Fibroblast of lung (primary cell): Measurements from ENCODE around the gene TXNDC8. TPM values are rescaled to one million over a fixed set of nuclear protein-coding genes. Genes with fewer than 3 reads are reported as not detected.

Experiments used
- DNase-seq, 2 donors: peaks; one replicate each; pipeline versions ENCODE4 v3.0.0 to v3.0.0-alpha.2; 2010; ENCODE audit warnings: low read depth in 2 of 2
- H2AFZ ChIP-seq: 2 replicates; pipeline ENCODE4 v1.5.1; 2012; ENCODE audit warnings: low read length, control low read depth, inconsistent platforms
- H3K27ac ChIP-seq: 2 replicates; pipeline ENCODE4 v1.5.1; 2011; ENCODE audit warnings: low read length, control low read depth; ENCODE audit not compliant: insufficient read depth
- H3K27me3 ChIP-seq: 2 replicates; pipeline ENCODE4 v1.5.1; 2011; ENCODE audit warnings: mild to moderate bottlenecking, low read length; ENCODE audit not compliant: control insufficient read depth, insufficient read depth
- H3K36me3 ChIP-seq: 2 replicates; pipeline ENCODE4 v1.5.1; 2011; ENCODE audit warnings: low read length; ENCODE audit not compliant: control insufficient read depth, insufficient read depth
- H3K4me1 ChIP-seq: 2 replicates; pipeline ENCODE4 v1.5.1; 2011; ENCODE audit warnings: low read length; ENCODE audit not compliant: control insufficient read depth, insufficient read depth; ENCODE audit errors: extremely low read depth
- H3K4me2 ChIP-seq: 2 replicates; pipeline ENCODE4 v1.5.1; 2011; ENCODE audit warnings: low read length, control low read depth; ENCODE audit not compliant: insufficient read depth; ENCODE audit errors: extremely low read depth
- H3K4me3 ChIP-seq, 4 experiments: fragments of 200-600 bp in 1 of 4; sonication (generic) in 1 of 4; replicated peaks in 1 of 4; 2 replicates each; pipeline ENCODE4 v1.5.1; 2011 to 2016; ENCODE audit warnings: low read length in 4 of 4, low read depth in 3 of 4, mild to moderate bottlenecking in 3 of 4, control low read depth in 2 of 4, inconsistent platforms in 1 of 4, mixed read lengths in 1 of 4; ENCODE audit not compliant: insufficient read depth in 1 of 4; ENCODE audit errors: control extremely low read depth in 1 of 4
- H3K79me2 ChIP-seq: 2 replicates; pipeline ENCODE4 v1.5.1; 2012; ENCODE audit warnings: mild to moderate bottlenecking, low read length, inconsistent platforms; ENCODE audit not compliant: control insufficient read depth, insufficient read depth
- H3K9ac ChIP-seq: 2 replicates; pipeline ENCODE4 v1.5.1; 2011; ENCODE audit warnings: mild to moderate bottlenecking, low read length, control low read depth; ENCODE audit not compliant: insufficient read depth
- H3K9me3 ChIP-seq: 2 replicates; pipeline ENCODE4 v1.5.1; 2012; ENCODE audit warnings: low read depth, low read length; ENCODE audit not compliant: control insufficient read depth, insufficient read depth
- H4K20me1 ChIP-seq: 2 replicates; pipeline ENCODE4 v1.5.1; 2011; ENCODE audit warnings: low read length; ENCODE audit not compliant: control insufficient read depth, insufficient read depth; ENCODE audit errors: extremely low read depth
- EZH2 ChIP-seq: IDR thresholded peaks from 2 replicates; pipeline ENCODE4 v1.5.1; 2012; ENCODE audit warnings: low read length, control low read depth, mild to moderate bottlenecking; ENCODE audit errors: missing control alignments
- polyA plus RNA-seq, 2 donors: library from polyadenylated mRNA; depleted of rRNA in 1 of 2; stranded (reverse) in 1 of 2; unstranded in 1 of 2; fragments of >200 nt; gene quantifications; 2 replicates each; pipeline ENCODE4 v1.2.1, GENCODE V29; 2011 to 2012; ENCODE audit warnings: missing spikeins in 1 of 2
- total RNA-seq: library from RNA; depleted of rRNA; stranded (reverse); fragments of >200 nt; gene quantifications from 2 replicates; pipeline ENCODE4 v1.2.1, GENCODE V29; 2014
- TF ChIP-seq, protein P1 (sequence below), 2 donors: IDR thresholded peaks in 1 of 2; conservative IDR thresholded peaks in 1 of 2; 1 replicate in 1 of 2; 2 replicates in 1 of 2; pipeline ENCODE4 v1.5.1; 2011 to 2012; ENCODE audit warnings: low read length in 2 of 2, control low read depth in 1 of 2, inconsistent platforms in 1 of 2, low read depth in 1 of 2, mild to moderate bottlenecking in 1 of 2

The TXNDC8 gene
- total and polyA plus RNA-seq, 2 donors (not counting 1 experiment from before 2014, with no cell fraction given): not detected

DNA sequence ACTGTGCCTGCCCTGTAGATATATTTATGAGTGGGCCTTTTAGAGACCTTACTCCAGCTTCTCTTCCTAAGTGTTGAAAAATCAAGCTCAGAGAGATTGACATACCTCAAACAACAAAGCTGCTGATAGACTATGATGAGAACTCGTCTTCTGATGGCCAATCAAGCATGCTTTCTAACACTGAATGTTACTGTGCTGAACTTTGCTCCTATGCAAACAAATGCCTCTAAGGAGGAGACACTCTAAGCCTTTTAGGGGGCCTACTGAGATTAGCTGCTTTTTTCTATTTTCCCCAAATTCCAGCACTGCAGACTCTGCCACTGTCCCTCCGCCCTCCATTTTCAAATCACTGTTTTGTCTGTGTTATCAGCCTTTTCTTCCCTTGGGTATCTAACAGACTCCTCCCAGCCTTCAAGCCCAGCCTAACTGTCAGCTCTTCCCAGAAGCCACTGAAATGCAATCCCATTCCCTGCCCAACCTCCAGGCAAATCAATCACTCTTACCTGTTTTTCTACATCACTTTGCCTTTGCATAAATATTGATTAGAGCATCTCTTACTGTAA lies 39.5 kb downstream of the TXNDC8 start:
- Histone ChIP-seq H3K4me2 (no peak overlapping the region), H4K20me1 (no peaks in the 10 kb centered on the region), H3K9ac (no peak overlapping the region), H3K9me3 (no peaks in the 10 kb centered on the region), H3K4me3 (no peak overlapping the region), H3K36me3 (no peaks in the 10 kb centered on the region), H3K27ac (no peak overlapping the region), H2AFZ (no peak overlapping the region), H3K4me1 (no peaks in the 10 kb centered on the region), H3K27me3 (peaks cover 3% of the 10 kb centered on the region), H3K79me2 (no peaks in the 10 kb centered on the region)
- no peak for DNase-seq
- TF ChIP-seq, protein P1, sequence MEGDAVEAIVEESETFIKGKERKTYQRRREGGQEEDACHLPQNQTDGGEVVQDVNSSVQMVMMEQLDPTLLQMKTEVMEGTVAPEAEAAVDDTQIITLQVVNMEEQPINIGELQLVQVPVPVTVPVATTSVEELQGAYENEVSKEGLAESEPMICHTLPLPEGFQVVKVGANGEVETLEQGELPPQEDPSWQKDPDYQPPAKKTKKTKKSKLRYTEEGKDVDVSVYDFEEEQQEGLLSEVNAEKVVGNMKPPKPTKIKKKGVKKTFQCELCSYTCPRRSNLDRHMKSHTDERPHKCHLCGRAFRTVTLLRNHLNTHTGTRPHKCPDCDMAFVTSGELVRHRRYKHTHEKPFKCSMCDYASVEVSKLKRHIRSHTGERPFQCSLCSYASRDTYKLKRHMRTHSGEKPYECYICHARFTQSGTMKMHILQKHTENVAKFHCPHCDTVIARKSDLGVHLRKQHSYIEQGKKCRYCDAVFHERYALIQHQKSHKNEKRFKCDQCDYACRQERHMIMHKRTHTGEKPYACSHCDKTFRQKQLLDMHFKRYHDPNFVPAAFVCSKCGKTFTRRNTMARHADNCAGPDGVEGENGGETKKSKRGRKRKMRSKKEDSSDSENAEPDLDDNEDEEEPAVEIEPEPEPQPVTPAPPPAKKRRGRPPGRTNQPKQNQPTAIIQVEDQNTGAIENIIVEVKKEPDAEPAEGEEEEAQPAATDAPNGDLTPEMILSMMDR (conservative IDR thresholded peaks at IDR 0.05 in 1 of 2, IDR thresholded peaks at IDR 0.05 in 1 of 2; ENCODE audit: low read depth in 1 of 2, low read length in 2 of 2): no peak
- no peak for TF ChIP-seq EZH2

DNA sequence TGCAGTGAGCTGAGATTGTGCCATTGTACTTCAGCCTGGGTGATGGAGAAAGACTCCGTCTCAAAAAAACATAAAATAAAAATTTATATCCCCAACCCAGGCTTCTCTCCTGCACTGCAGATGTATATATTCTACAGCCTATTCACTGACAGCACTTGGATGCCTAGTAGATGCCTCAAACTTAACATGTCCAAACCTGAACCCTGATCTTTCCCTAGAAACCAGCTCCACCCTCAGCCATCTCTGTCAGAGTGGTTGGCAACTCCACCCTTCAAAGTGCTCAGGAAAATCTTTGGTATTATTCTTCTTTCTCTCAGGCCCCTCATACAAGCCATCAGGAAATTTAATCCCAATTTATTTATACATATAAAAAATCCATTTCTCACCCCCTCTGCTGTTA lies 44.4 kb downstream of the TXNDC8 start:
- no peaks in the 10 kb centered on the region for H3K79me2 ChIP-seq
- no peaks in the 10 kb centered on the region for H4K20me1 ChIP-seq
- TF ChIP-seq, protein P1 (conservative IDR thresholded peaks at IDR 0.05 in 1 of 2, IDR thresholded peaks at IDR 0.05 in 1 of 2; ENCODE audit: low read depth in 1 of 2, low read length in 2 of 2): no peak
- no peak for TF ChIP-seq EZH2
- DNase-seq: no peak
- H3K4me3 ChIP-seq: no peak overlapping the region
- no peaks in the 10 kb centered on the region for H3K36me3 ChIP-seq
- no peaks in the 10 kb centered on the region for H3K4me1 ChIP-seq
- no peak overlapping the region for H2AFZ ChIP-seq
- H3K9ac ChIP-seq: no peak overlapping the region
- peaks cover 3% of the 10 kb centered on the region for H3K27me3 ChIP-seq
- no peak overlapping the region for H3K4me2 ChIP-seq
- no peak overlapping the region for H3K27ac ChIP-seq
- no peaks in the 10 kb centered on the region for H3K9me3 ChIP-seq

DNA sequence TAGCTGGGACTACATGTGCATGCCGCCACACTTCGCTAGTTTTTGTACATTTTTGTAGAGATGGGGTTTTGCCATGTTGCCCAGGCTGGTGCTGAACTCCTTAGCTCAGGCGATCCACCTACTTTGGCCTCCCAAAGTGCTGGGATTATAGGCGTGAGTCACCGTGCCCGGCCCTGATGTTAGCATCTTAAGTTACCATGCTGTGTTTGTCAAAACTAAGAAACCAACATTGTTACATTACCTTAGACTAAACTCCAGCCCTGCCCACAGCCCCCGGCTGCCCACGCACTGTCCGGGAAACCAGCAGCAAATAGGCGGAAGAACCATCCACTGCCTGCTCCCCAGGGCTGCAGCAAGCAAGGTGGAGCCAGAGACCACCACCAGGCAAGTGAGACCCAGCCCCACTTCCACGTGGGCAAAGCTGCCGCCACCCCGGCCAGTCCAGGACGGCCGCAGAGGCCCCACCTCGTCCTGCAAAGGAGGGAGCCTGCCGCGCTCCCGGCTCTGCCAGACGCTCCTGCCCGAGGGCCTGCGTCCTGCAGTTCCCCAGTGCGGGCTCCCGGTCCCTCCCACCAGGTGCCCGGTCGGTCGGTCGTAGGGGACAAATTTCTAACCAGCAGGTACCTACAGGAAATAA lies 45.6 kb downstream of the TXNDC8 start:
- no peak for DNase-seq
- H3K4me1 ChIP-seq: no peaks in the 10 kb centered on the region
- no peak overlapping the region for H2AFZ ChIP-seq
- no peaks in the 10 kb centered on the region for H4K20me1 ChIP-seq
- H3K9ac ChIP-seq: no peak overlapping the region
- H3K27me3 ChIP-seq: peaks cover 3% of the 10 kb centered on the region
- no peak overlapping the region for H3K4me3 ChIP-seq
- no peaks in the 10 kb centered on the region for H3K9me3 ChIP-seq
- no peak overlapping the region for H3K27ac ChIP-seq
- H3K79me2 ChIP-seq: no peaks in the 10 kb centered on the region
- no peak overlapping the region for H3K4me2 ChIP-seq
- H3K36me3 ChIP-seq: no peaks in the 10 kb centered on the region
- TF ChIP-seq, protein P1 (conservative IDR thresholded peaks at IDR 0.05 in 1 of 2, IDR thresholded peaks at IDR 0.05 in 1 of 2; ENCODE audit: low read depth in 1 of 2, low read length in 2 of 2): no peak
- TF ChIP-seq EZH2: no peak
